Measurements from ENCODE around the gene RAB13. TPM values are rescaled to one million over a fixed set of nuclear protein-coding genes. Genes with fewer than 3 reads are reported as not detected.

The RAB13 gene
- total and polyA plus RNA-seq, 2 of the 8 experiments (the other 6 are each of a cell fraction or from before 2014, with no cell fraction given) = 70.5 to 157 TPM

GRCh38 chr1:153933955-153934354 lies 52.2 kb downstream of the RAB13 start:
- no peak overlapping the region for H3K18ac ChIP-seq (ENCODE audit: extremely low read depth, low read length)
- no peak overlapping the region for H3K4ac ChIP-seq (replicated peaks; ENCODE audit: insufficient read length, low read depth, low read length)
- H3K4me2 ChIP-seq (ENCODE audit: insufficient read depth in 1 of 2, low read depth in 2 of 2, low read length in 2 of 2) = no peak overlapping the region
- H3K79me1 ChIP-seq (ENCODE audit: low read depth, low read length) = no peaks in the 10 kb centered on the region; the same call in 1 of the 2 replicates
- TF ChIP-seq GTF2F1 (IDR thresholded peaks at IDR 0.05; ENCODE audit: borderline replicate concordance, low read depth, low read length) (no peak), TBP (IDR thresholded peaks at IDR 0.05; ENCODE audit: low read depth, low read length) (no peak)
- H2BK15ac ChIP-seq (ENCODE audit: low read length) = no peak overlapping the region
- H4K20me1 ChIP-seq (replicated peaks in 1 of 2; ENCODE audit: control insufficient read depth in 1 of 2, insufficient read depth in 2 of 2, low read length in 2 of 2) = peaks cover 0 to 11% of the 10 kb centered on the region in 2 experiments
- H3K27ac ChIP-seq (ENCODE audit: low read depth, low read length) = no peak overlapping the region
- peaks cover 12 to 61% (median 45%) of the 10 kb centered on the region in 4 experiments for H3K36me3 ChIP-seq (ENCODE audit: control insufficient read depth in 2 of 4, insufficient read depth in 4 of 4, low read length in 3 of 4)
- no peak for FAIRE-seq
- H2BK5ac ChIP-seq (ENCODE audit: low read depth, low read length) = no peak overlapping the region
- no peak overlapping the region for H4K8ac ChIP-seq (ENCODE audit: extremely low read depth, insufficient read depth, low read length)
- H3K4me1 ChIP-seq (replicated peaks in 1 of 4; ENCODE audit: control insufficient read depth in 3 of 4, insufficient read depth in 4 of 4, low read length in 3 of 4) = no peaks in the 10 kb centered on the region
- no peaks in the 10 kb centered on the region; the same call in 1 of the 2 replicates for H3K23me2 ChIP-seq (ENCODE audit: low read depth, low read length)
- no peak overlapping the region for H2BK12ac ChIP-seq (ENCODE audit: low read depth, low read length)
- H2AK5ac ChIP-seq (ENCODE audit: low read depth, low read length) = no peak overlapping the region
- 95% methylated on average over 11 of the region's 11 CpGs; no CpG with 5 or more reads in 1 of the 2 experiments for WGBS, 2 experiments (ENCODE audit: extremely low coverage in 1 of 2, insufficient coverage in 1 of 2, insufficient read length in 1 of 2, insufficient replicate concordance in 2 of 2, low coverage in 1 of 2, low lambda C conversion rate in 2 of 2, missing lambda C conversion rate in 1 of 2)
- H2AFZ ChIP-seq (ENCODE audit: low read length) = no peak overlapping the region
- no peak overlapping the region for H3K14ac ChIP-seq (ENCODE audit: insufficient read length)
- H3K56ac ChIP-seq (replicated peaks; ENCODE audit: insufficient read length, low read depth, low read length) = no peak overlapping the region
- no peak for DNase-seq (ENCODE audit: low read depth in 1 of 2, low spot score in 2 of 2)
- no peak overlapping the region for H3K23ac ChIP-seq (ENCODE audit: insufficient read length)
- ChIA-PET POLR2A (ENCODE audit: partially characterized antibody) (interaction anchor here (0.8 to 3.7 kb wide), 7 partner anchors 8 to 57 kb away, joined by 3 to 24 read pairs (median 6); partner anchors contain the start of genes DENND4B, GATAD2B and RPS27), CTCF (ENCODE audit: partially characterized antibody) (interaction anchor here (0.8 to 1.4 kb wide), 2 partner anchors 10 to 13 kb away, joined by 4 to 5 read pairs; partner anchors contain the start of gene DENND4B)
- no peaks in the 10 kb centered on the region for H3K9me3 ChIP-seq (ENCODE audit: insufficient read depth in 2 of 2, low read depth in 1 of 2, low read length in 1 of 2)
- H3K9ac ChIP-seq (replicated peaks in 1 of 4; ENCODE audit: extremely low read depth in 1 of 4, low read depth in 3 of 4, low read length in 3 of 4) = no peak overlapping the region
- no peak overlapping the region for H4K5ac ChIP-seq (ENCODE audit: insufficient read length, low read depth, low read length)
- no peaks in the 10 kb centered on the region for H3K79me2 ChIP-seq (ENCODE audit: control insufficient read depth in 1 of 2, insufficient read depth in 2 of 2, low read length in 2 of 2)
- H2BK120ac ChIP-seq (replicated peaks; ENCODE audit: low read depth, low read length) = no peak overlapping the region
- no peak overlapping the region for H2BK20ac ChIP-seq (ENCODE audit: low read length)
- no peaks in the 10 kb centered on the region for H3K27me3 ChIP-seq (replicated peaks in 1 of 4; ENCODE audit: control insufficient read depth in 3 of 4, extremely low read depth in 1 of 4, insufficient read depth in 3 of 4, low read length in 3 of 4)
- no peak overlapping the region for H4K91ac ChIP-seq (replicated peaks; ENCODE audit: insufficient read length, low read length)
- H3K4me3 ChIP-seq (ENCODE audit: extremely low read depth in 1 of 4, insufficient read depth in 2 of 4, low read depth in 3 of 4, low read length in 4 of 4) = no peak overlapping the region

Measured in H1 (cell line).